ENCODE results near the gene DMRTA2.

Gene DMRTA2

DNA sequence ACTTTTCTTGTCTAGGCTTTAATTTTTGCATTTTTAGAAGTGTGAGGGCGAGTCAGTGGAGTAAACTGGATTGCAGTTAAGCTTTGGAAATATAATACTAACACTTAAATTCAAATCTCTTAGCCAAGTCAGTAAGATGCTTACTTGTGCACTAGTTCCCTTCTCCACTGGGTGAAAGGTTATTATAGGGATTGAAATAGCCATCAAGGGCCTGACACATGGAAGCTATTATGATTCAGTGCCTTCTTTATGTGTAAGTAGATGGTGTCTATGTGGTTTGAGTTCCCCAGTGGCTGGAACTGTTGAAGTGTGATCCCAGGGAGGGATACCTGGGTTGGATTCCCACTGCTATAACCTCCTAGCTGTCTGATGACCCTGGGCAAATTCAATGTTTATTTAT lies 24.7 kb upstream of the DMRTA2 start:
- Histone ChIP-seq H3K9me3 (ENCODE audit: low read depth, low read length) (no peaks in the 10 kb centered on the region), H3K4me3 (no peak overlapping the region), H3K27ac (no peak overlapping the region), H3K36me3 (ENCODE audit: insufficient read depth, low read length) (no peaks in the 10 kb centered on the region), H3K9ac (ENCODE audit: insufficient read length) (no peak overlapping the region)
- TF ChIP-seq EZH2 (IDR thresholded peaks at IDR 0.05): no peak
- TF ChIP-seq FOXP2 (optimal IDR thresholded peaks at IDR 0.05; ENCODE audit: control extremely low read depth, extremely low read length, insufficient read depth): no peak
- no peak for TF ChIP-seq POLR2AphosphoS5 (IDR thresholded peaks at IDR 0.05; ENCODE audit: borderline replicate concordance, low read depth, low read length)
- DNase-seq (ENCODE audit: low read depth, low spot score): no peak

DNA sequence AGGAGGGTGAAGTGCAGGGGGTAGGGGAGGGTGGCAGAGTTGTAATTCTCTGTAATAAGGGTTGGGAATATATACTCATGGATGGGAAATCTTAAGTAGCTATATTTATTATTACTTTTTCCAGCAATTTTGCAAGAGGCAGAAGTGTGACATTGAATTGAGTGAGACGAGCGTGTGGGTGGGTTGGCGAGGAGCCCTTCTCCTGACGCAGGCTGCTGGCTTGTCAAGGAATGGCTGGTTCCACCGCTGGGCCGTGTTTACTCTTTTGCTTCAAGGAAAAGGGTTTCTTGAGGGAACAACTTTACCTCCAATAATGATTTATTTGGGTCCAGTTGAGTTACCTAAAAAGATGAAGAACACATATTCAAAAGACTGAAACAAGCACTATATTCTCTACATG lies 17.9 kb upstream of the DMRTA2 start:
- no peak overlapping the region for H3K4me3 ChIP-seq
- DNase-seq (ENCODE audit: low read depth, low spot score): no peak
- TF ChIP-seq POLR2AphosphoS5 (IDR thresholded peaks at IDR 0.05; ENCODE audit: borderline replicate concordance, low read depth, low read length) (no peak), FOXP2 (optimal IDR thresholded peaks at IDR 0.05; ENCODE audit: control extremely low read depth, extremely low read length, insufficient read depth) (no peak), EZH2 (IDR thresholded peaks at IDR 0.05) (no peak)

DNA sequence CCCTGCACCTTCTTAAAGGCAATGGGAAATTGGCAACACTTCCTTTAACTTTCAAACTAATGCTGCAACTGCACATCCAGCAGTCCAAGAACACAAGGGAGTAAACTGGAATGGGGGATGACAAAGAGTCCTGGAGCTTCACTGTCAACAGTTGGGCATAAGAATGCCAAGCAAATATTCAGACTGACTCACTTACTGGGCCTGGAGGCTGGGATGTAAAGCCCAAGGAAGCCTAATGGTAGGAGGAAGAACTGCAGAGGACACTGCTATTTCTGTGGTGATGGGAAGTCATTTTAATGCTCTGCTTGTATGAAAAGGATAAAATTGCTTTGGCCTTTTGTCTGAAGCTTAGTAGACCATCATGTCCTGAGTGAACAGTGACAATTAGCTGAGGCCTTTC lies 15.7 kb upstream of the DMRTA2 start:
- Histone ChIP-seq H3K27ac (no peak overlapping the region), H3K36me3 (ENCODE audit: insufficient read depth, low read length) (peaks cover 9% of the 10 kb centered on the region; the same call in 1 of the 2 replicates), H3K4me3 (no peak overlapping the region), H3K9me3 (ENCODE audit: low read depth, low read length) (no peaks in the 10 kb centered on the region), H3K9ac (ENCODE audit: insufficient read length) (no peak overlapping the region)
- no peak for DNase-seq (ENCODE audit: low read depth, low spot score)
- TF ChIP-seq EZH2 (IDR thresholded peaks at IDR 0.05) (no peak), FOXP2 (optimal IDR thresholded peaks at IDR 0.05; ENCODE audit: control extremely low read depth, extremely low read length, insufficient read depth) (no peak), POLR2AphosphoS5 (IDR thresholded peaks at IDR 0.05; ENCODE audit: borderline replicate concordance, low read depth, low read length) (no peak)

More for the DNA sequence above, 17.9 kb upstream of the DMRTA2 start:
- H3K27ac ChIP-seq: no peak overlapping the region
- H3K9me3 ChIP-seq (ENCODE audit: low read depth, low read length): no peaks in the 10 kb centered on the region
- H3K36me3 ChIP-seq (ENCODE audit: insufficient read depth, low read length): peaks cover 9% of the 10 kb centered on the region; the same call in 1 of the 2 replicates
- H3K9ac ChIP-seq (ENCODE audit: insufficient read length): no peak overlapping the region

DNA sequence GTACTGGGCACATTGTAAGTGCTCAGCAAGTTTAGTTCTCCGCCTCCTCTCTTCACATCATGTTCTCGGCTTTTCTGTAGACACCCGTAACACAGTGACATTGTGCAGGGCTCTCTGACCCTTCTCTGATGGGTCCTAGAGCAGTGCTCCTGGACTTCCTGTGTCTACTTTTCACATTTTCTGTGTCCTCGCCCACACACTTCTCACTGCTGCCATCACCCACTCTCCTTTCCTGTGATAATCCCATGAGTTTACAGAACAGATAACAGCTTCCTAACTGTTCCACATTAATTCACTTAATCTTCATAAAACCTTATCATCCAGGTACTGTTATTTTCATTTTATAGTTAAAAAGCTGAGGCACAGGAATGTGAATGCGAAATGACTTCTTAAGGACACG lies 13.2 kb upstream of the DMRTA2 start:
- no peak for DNase-seq (ENCODE audit: low read depth, low spot score)
- H3K9ac ChIP-seq (ENCODE audit: insufficient read length): no peak overlapping the region
- no peak overlapping the region for H3K27ac ChIP-seq
- no peaks in the 10 kb centered on the region for H3K9me3 ChIP-seq (ENCODE audit: low read depth, low read length)
- peaks cover 9% of the 10 kb centered on the region; the same call in 1 of the 2 replicates for H3K36me3 ChIP-seq (ENCODE audit: insufficient read depth, low read length)
- no peak for TF ChIP-seq POLR2AphosphoS5 (IDR thresholded peaks at IDR 0.05; ENCODE audit: borderline replicate concordance, low read depth, low read length)
- TF ChIP-seq EZH2 (IDR thresholded peaks at IDR 0.05): no peak
- TF ChIP-seq FOXP2 (optimal IDR thresholded peaks at IDR 0.05; ENCODE audit: control extremely low read depth, extremely low read length, insufficient read depth): no peak
- H3K4me3 ChIP-seq: no peak overlapping the region

DNA sequence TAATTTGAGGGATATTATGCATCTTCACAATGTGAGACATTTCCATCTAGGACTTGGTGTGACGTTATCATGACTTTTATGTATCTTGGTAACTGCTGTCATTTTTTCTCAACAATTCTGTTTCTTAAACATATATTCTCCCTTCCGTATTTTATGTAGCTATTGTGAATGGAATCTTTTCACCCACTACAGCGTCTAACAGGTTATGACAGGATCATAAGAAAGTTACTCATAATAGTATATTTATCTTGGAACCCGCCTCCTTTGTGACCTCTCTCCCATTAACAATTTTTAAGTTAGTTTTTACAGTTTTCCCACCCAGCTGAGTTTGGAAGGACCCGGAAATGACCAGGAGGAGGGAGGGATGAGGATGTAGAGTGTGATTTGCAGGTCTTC lies 6.8 kb upstream of the DMRTA2 start:
- H3K4me3 ChIP-seq: no peak overlapping the region

DNA sequence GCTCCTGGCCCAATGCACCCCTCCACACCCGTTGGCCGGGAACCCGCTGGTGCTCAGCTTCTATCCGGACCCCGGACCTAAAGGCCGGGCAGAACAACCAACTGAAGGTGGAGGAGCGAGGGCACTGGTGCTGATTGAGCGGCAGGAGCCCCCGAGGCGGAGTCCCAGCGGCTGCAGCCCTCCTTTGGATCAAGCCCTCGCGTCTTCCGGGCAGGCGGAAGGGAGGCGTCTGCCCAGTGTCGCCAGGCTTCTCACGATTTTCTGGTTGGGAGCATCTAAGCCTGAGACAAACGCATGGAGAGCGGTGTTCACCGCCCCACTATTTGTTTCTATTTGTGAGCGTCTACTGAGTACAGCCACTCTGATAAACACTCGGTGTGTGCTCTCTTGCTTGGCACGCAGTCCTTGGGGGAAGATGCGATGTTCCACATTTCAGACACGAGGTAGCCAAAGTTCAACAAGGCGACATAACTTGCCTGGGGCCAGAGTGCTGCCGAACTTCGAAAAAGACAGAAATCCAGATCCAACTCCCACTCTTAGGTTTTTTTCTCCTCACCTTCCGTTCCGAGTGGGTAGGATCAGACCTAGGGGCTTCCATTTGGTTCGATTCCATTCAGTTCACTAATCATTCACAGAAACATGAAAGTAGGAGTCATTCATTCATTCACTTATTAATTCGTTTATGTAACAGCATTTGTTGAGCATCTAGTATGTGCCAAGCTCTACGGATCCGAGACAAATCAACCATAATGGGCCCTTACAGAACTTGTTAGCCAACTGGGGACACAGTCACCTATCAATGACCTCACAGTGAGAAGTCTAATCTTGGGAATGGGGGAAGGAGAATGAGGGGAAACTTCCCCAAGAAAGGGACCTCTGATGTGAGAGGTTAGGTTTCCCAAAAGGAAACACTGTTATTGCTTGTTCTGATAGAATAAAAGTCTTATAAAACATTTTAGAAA lies 4.9 kb upstream of the DMRTA2 start:
- TF ChIP-seq POLR2AphosphoS5 (IDR thresholded peaks at IDR 0.05; ENCODE audit: borderline replicate concordance, low read depth, low read length) (no peak), EZH2 (IDR thresholded peaks at IDR 0.05) (no peak), FOXP2 (optimal IDR thresholded peaks at IDR 0.05; ENCODE audit: control extremely low read depth, extremely low read length, insufficient read depth) (no peak)
- H3K9ac ChIP-seq (ENCODE audit: insufficient read length): no peak overlapping the region
- H3K4me3 ChIP-seq: no peak overlapping the region
- H3K9me3 ChIP-seq (ENCODE audit: low read depth, low read length): no peaks in the 10 kb centered on the region
- no peaks in the 10 kb centered on the region for H3K36me3 ChIP-seq (ENCODE audit: insufficient read depth, low read length)
- no peak for DNase-seq (ENCODE audit: low read depth, low spot score)
- no peak overlapping the region for H3K27ac ChIP-seq

More for the DNA sequence above, 6.8 kb upstream of the DMRTA2 start:
- no peak for DNase-seq (ENCODE audit: low read depth, low spot score)
- H3K36me3 ChIP-seq (ENCODE audit: insufficient read depth, low read length): no peaks in the 10 kb centered on the region
- TF ChIP-seq FOXP2 (optimal IDR thresholded peaks at IDR 0.05; ENCODE audit: control extremely low read depth, extremely low read length, insufficient read depth) (no peak), POLR2AphosphoS5 (IDR thresholded peaks at IDR 0.05; ENCODE audit: borderline replicate concordance, low read depth, low read length) (no peak), EZH2 (IDR thresholded peaks at IDR 0.05) (no peak)
- no peaks in the 10 kb centered on the region for H3K9me3 ChIP-seq (ENCODE audit: low read depth, low read length)
- no peak overlapping the region for H3K27ac ChIP-seq
- H3K9ac ChIP-seq (ENCODE audit: insufficient read length): no peak overlapping the region

DNA sequence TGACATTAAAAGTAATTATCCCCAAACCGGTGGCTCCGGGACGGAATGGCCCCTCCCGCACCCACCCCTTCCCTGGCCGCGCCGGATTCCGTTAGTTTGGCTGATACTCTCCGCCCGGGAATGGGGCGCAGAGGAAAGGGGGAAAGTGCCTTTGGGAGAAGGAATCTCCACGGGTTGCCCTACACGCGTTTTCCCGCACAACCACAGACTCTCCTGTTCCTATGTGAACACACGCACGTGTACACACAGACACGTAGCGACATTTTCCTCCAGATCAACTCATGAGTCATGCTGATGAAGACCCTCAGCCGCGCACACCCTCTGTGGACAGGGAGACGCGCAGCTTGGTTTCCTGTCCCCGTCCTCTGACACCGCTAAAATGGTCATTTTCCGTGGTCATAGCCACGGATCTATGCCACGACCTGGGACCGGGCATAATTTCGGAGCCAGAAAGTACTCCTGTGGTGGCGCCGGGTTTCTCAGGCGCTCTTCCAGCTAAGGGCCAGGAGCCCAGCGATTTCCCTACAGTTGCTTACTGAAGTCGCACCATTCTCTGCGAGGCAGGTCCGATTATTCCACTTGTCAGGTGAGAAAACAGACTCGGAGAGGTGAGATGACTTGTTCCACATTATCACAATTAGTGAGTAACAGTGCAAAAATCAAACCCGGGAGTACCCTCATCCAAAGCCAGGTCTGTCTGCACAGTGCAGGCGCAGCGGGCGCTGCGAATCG lies 4.0 kb upstream of the DMRTA2 start:
- H3K9me3 ChIP-seq (ENCODE audit: low read depth, low read length): no peaks in the 10 kb centered on the region
- no peaks in the 10 kb centered on the region for H3K36me3 ChIP-seq (ENCODE audit: insufficient read depth, low read length)
- H3K27ac ChIP-seq: no peak overlapping the region
- H3K4me3 ChIP-seq: no peak overlapping the region
- TF ChIP-seq POLR2AphosphoS5 (IDR thresholded peaks at IDR 0.05; ENCODE audit: borderline replicate concordance, low read depth, low read length) (no peak), FOXP2 (optimal IDR thresholded peaks at IDR 0.05; ENCODE audit: control extremely low read depth, extremely low read length, insufficient read depth) (no peak), EZH2 (IDR thresholded peaks at IDR 0.05) (no peak)
- DNase-seq (ENCODE audit: low read depth, low spot score): no peak
- H3K9ac ChIP-seq (ENCODE audit: insufficient read length): no peak overlapping the region

DNA sequence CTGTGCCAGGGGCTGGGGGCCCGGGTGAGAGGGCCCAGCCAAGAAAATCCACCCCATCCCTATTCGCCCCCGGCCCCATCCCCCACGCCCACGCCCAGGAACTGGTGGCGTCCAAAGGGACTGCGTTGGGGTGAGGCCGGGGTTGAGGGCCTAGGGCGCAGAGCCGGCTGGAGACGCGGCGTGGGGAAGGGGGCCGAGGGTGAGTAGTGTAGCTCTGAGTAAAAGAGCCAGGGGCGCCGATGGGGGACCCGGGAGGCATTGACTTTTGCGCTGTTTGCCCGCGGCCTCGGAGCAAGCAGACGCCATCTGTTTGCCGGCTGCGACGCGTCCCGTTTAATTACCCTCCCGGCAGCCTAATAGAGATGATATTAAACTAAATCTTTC lies 3.5 kb upstream of the DMRTA2 start:
- TF ChIP-seq FOXP2 (optimal IDR thresholded peaks at IDR 0.05; ENCODE audit: control extremely low read depth, extremely low read length, insufficient read depth): no peak
- TF ChIP-seq POLR2AphosphoS5 (IDR thresholded peaks at IDR 0.05; ENCODE audit: borderline replicate concordance, low read depth, low read length): no peak
- TF ChIP-seq EZH2 (IDR thresholded peaks at IDR 0.05): no peak
- H3K4me3 ChIP-seq: no peak overlapping the region
- no peak overlapping the region for H3K9ac ChIP-seq (ENCODE audit: insufficient read length)
- DNase-seq (ENCODE audit: low read depth, low spot score): no peak
- no peaks in the 10 kb centered on the region for H3K9me3 ChIP-seq (ENCODE audit: low read depth, low read length)
- H3K36me3 ChIP-seq (ENCODE audit: insufficient read depth, low read length): no peaks in the 10 kb centered on the region
- H3K27ac ChIP-seq: no peak overlapping the region

Data from SK-N-MC (cell line).